Endothelial cell of umbilical vein (primary cell): ENCODE data around the gene GAS2L2.
"Not testable (repeated sequence)": the region's sequence is repeated elsewhere in the genome, so short reads cannot be mapped to it uniquely, and the experiment has no call there.

Experiments
- CTCF ChIP-seq, 2 donors: IDR thresholded peaks; 1 replicate in 1 of 2; 2 replicates in 1 of 2; pipeline ENCODE4 v1.5.1; 2011; ENCODE audit warnings: low read length in 2 of 2, mild to moderate bottlenecking in 2 of 2, moderate library complexity in 2 of 2, control low read depth in 1 of 2, inconsistent platforms in 1 of 2, low read depth in 1 of 2; ENCODE audit not compliant: insufficient read depth in 1 of 2; ENCODE audit errors: extremely low read depth in 1 of 2
- EZH2 ChIP-seq: IDR thresholded peaks from 2 replicates; pipeline ENCODE4 v1.6.1; 2012; ENCODE audit warnings: borderline replicate concordance, low read depth, mild to moderate bottlenecking, moderate library complexity, low read length, inconsistent platforms; ENCODE audit not compliant: severe bottlenecking
- GATA2 ChIP-seq: IDR thresholded peaks from 2 replicates; pipeline ENCODE4 v1.7.0; 2011; ENCODE audit warnings: low read depth, mild to moderate bottlenecking, moderate library complexity, mixed read lengths, low read length; ENCODE audit not compliant: insufficient read length, insufficient read depth
- POLR2A ChIP-seq: IDR thresholded peaks from 2 replicates; pipeline ENCODE4 v1.6.1; 2012; ENCODE audit warnings: low read depth, mild to moderate bottlenecking, control low read depth, low read length
- POLR2AphosphoS5 ChIP-seq: IDR thresholded peaks from 2 replicates; pipeline ENCODE4 v1.6.1; 2012; ENCODE audit warnings: low read depth, mild to moderate bottlenecking, control low read depth, low read length, moderate library complexity; ENCODE audit not compliant: insufficient read depth
- TF ChIP-seq, protein P1 (sequence below): IDR thresholded peaks from 2 replicates; pipeline ENCODE4 v1.6.1; 2011; ENCODE audit not compliant: insufficient read depth, insufficient read length

GRCh38 chr17:35703308-35703707 is 49.7 kb downstream of the GAS2L2 start:
- TF ChIP-seq CTCF (IDR thresholded peaks at IDR 0.05; ENCODE audit: extremely low read depth in 1 of 2, insufficient read depth in 1 of 2, low read depth in 1 of 2, low read length in 2 of 2); POLR2A; GATA2; EZH2; POLR2AphosphoS5: not testable (repeated sequence)
- TF ChIP-seq, protein P1, sequence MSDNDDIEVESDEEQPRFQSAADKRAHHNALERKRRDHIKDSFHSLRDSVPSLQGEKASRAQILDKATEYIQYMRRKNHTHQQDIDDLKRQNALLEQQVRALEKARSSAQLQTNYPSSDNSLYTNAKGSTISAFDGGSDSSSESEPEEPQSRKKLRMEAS, result not testable (repeated sequence)
